Stimulated activated naive CD4-positive, alpha-beta T cell treated with Interleukin-2 at 50 U/mL for 16 hours (primary cell): ENCODE measurements around the gene LIPA.
"Not testable (repeated sequence)": the region's sequence is repeated elsewhere in the genome, so short reads cannot be mapped to it uniquely, and the experiment has no call there.

ENCODE experiments used
- DNase-seq: peaks from one replicate; lab custom pipeline; 2025; lab: John Stamatoyannopoulos, UW

The LIPA gene

GRCh38 chr10:89251409-89252224 lies at the start of gene LIPA:
Gene LIPA, minus strand, starts transcription at chr10:89251775. Its CDS starts 4,127 bp downstream, at chr10:89247648.
- peak; percentile 97 for DNase-seq

- no peak for DNase-seq
Measured at GRCh38 chr10:89301232-89301631, 49.7 kb upstream of the LIPA start.

- DNase-seq, result no peak
Measured at GRCh38 chr10:89299031-89299430, 47.5 kb upstream of the LIPA start.

GRCh38 chr10:89297791-89298190 lies 46.2 kb upstream of the LIPA start:
- no peak for DNase-seq

GRCh38 chr10:89297356-89297755 lies 45.8 kb upstream of the LIPA start:
- no peak for DNase-seq

- DNase-seq, result no peak
Measured at GRCh38 chr10:89296220-89296648, 44.7 kb upstream of the LIPA start.

- no peak for DNase-seq
Measured at GRCh38 chr10:89295597-89295996, 44.0 kb upstream of the LIPA start.

GRCh38 chr10:89294721-89295239 lies 43.2 kb upstream of the LIPA start:
- no peak for DNase-seq

- DNase-seq, result not testable (repeated sequence)
Measured at GRCh38 chr10:89285303-89285702, 33.7 kb upstream of the LIPA start.

GRCh38 chr10:89284711-89285110 lies 33.1 kb upstream of the LIPA start:
- not testable (repeated sequence) for DNase-seq

GRCh38 chr10:89283936-89284475 lies 32.4 kb upstream of the LIPA start:
- no peak for DNase-seq

GRCh38 chr10:89283025-89283935 lies 31.7 kb upstream of the LIPA start:
- DNase-seq, result no peak

GRCh38 chr10:89281606-89282395 lies 30.2 kb upstream of the LIPA start:
- DNase-seq, result no peak

- no peak for DNase-seq
Measured at GRCh38 chr10:89280508-89280907, 28.9 kb upstream of the LIPA start.

- no peak for DNase-seq
Measured at GRCh38 chr10:89279421-89279869, 27.9 kb upstream of the LIPA start.

GRCh38 chr10:89278900-89279392 lies 27.4 kb upstream of the LIPA start:
- no peak for DNase-seq

GRCh38 chr10:89278034-89278535 lies 26.5 kb upstream of the LIPA start:
- no peak for DNase-seq

GRCh38 chr10:89275383-89275782 lies 23.8 kb upstream of the LIPA start:
- DNase-seq, result no peak

GRCh38 chr10:89274928-89275327 lies 23.4 kb upstream of the LIPA start:
- DNase-seq, result no peak

GRCh38 chr10:89273680-89274079 lies 22.1 kb upstream of the LIPA start:
- DNase-seq, result no peak

GRCh38 chr10:89271532-89271931 lies 20.0 kb upstream of the LIPA start:
- no peak for DNase-seq
